SH-SY5Y (cell line): Measurements from ENCODE around the gene PNPLA6.

Source experiments
- GATA2 ChIP-seq: IDR thresholded peaks from 2 replicates; pipeline ENCODE4 v1.6.1; 2011; ENCODE audit warnings: mild to moderate bottlenecking, low read depth, low read length
- GATA3 ChIP-seq: IDR thresholded peaks from 2 replicates; pipeline ENCODE4 v1.6.1; 2011; ENCODE audit warnings: low read depth, mild to moderate bottlenecking, low read length, moderate library complexity

The PNPLA6 gene

GRCh38 chr19:7522072-7522922, 13.2 kb upstream of the PNPLA6 start, which contains the start of gene MCOLN1:
TSS of gene MCOLN1 (plus strand) at chr19:7522624. CDS start at chr19:7522751, 127 bp downstream.
- TF ChIP-seq GATA3, result no peak
- no peak; the same call in 1 of the 2 replicates for TF ChIP-seq GATA2

- TF ChIP-seq GATA2, result no peak
- no peak for TF ChIP-seq GATA3
Measured at GRCh38 chr19:7522923-7523667, 12.4 kb upstream of the PNPLA6 start.

- no peak for TF ChIP-seq GATA2
- no peak for TF ChIP-seq GATA3
Measured at GRCh38 chr19:7524523-7524922, 11.0 kb upstream of the PNPLA6 start.

- TF ChIP-seq GATA3, result no peak
- no peak for TF ChIP-seq GATA2
Measured at GRCh38 chr19:7524992-7525739, 10.4 kb upstream of the PNPLA6 start.

- TF ChIP-seq GATA3 (no peak), GATA2 (no peak)
Measured at GRCh38 chr19:7526059-7526929, 9.2 kb upstream of the PNPLA6 start.

- TF ChIP-seq GATA3, result no peak
- TF ChIP-seq GATA2, result no peak
Measured at GRCh38 chr19:7527516-7528191, 7.9 kb upstream of the PNPLA6 start.

GRCh38 chr19:7528192-7528519, 7.4 kb upstream of the PNPLA6 start:
- no peak for TF ChIP-seq GATA2
- TF ChIP-seq GATA3, result no peak

- no peak for TF ChIP-seq GATA2
- TF ChIP-seq GATA3, result no peak
Measured at GRCh38 chr19:7528522-7529245, 6.8 kb upstream of the PNPLA6 start.

GRCh38 chr19:7529246-7529600, 6.3 kb upstream of the PNPLA6 start:
- no peak for TF ChIP-seq GATA2
- no peak for TF ChIP-seq GATA3

GRCh38 chr19:7529610-7530490, 5.7 kb upstream of the PNPLA6 start:
- TF ChIP-seq GATA3 (no peak), GATA2 (no peak)

- TF ChIP-seq GATA2 (no peak), GATA3 (no peak)
Measured at GRCh38 chr19:7533281-7533885, 2.1 kb upstream of the PNPLA6 start.
